ENCODE data around the gene TYMP. TPM values are rescaled to one million over a fixed set of nuclear protein-coding genes. Genes with fewer than 3 reads are reported as not detected.
A peak's percentile ranks its signal among the peaks of the same experiment; 100 is the strongest.

Gene TYMP
- total RNA-seq, 1 donor from 2014 or later, result 56.6 TPM

DNA sequence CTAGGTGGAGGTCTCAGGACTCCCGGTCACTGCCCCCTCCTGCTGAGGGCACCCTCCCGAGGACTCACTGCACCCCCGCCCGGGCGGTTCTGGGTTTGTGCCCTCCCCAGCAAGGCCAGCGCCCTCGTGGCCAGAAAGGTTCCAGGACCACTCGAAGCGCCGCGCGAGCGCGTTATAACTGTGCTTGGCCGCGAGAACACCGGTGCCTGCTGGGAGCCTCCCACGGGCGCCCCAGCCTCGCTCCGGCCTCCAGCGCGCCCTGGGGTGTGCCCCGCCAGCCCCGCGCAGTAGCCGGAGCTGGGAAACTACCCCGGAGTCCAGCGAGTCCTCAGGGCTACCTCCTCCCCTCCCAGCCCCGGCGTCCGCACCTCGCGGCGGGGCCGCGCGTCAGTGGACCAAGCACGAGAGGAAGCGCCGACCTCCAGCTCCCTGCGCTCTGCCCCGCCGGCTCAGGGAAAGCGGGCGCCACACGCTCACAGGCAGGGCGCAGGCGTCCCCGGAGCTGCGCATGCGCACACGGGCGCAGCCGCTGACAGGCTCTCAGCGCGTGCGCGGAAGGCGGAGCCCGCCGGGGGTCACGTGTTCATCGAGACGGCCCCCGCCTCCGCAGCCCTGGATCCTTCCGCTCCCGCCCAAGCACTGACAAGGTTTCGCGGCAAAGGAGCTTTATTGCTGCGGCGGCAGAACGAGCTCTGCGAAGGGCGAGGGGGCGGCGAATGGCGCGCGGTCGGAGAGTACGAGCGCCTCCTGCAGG is 4.5 kb downstream of the TYMP start, which contains the start of gene SCO2:
SCO2 (minus strand) TSS at position 495 of the 754 bp plus-strand sequence. CDS start 1,187 bp downstream, outside the sequence.
- TF ChIP-seq, protein P1, sequence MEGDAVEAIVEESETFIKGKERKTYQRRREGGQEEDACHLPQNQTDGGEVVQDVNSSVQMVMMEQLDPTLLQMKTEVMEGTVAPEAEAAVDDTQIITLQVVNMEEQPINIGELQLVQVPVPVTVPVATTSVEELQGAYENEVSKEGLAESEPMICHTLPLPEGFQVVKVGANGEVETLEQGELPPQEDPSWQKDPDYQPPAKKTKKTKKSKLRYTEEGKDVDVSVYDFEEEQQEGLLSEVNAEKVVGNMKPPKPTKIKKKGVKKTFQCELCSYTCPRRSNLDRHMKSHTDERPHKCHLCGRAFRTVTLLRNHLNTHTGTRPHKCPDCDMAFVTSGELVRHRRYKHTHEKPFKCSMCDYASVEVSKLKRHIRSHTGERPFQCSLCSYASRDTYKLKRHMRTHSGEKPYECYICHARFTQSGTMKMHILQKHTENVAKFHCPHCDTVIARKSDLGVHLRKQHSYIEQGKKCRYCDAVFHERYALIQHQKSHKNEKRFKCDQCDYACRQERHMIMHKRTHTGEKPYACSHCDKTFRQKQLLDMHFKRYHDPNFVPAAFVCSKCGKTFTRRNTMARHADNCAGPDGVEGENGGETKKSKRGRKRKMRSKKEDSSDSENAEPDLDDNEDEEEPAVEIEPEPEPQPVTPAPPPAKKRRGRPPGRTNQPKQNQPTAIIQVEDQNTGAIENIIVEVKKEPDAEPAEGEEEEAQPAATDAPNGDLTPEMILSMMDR (IDR thresholded peaks at IDR 0.05; ENCODE audit: insufficient read depth, low read length, severe bottlenecking), result peak; percentile 65
- Histone ChIP-seq H3K4me3 (ENCODE audit: low read depth, low read length) (peak within 1 kb of the TSS; percentile 79), H3K36me3 (ENCODE audit: control insufficient read depth, insufficient read depth, low read length) (peaks cover 18% of the 10 kb centered on the region), H3K27me3 (ENCODE audit: control insufficient read depth, insufficient read depth, low read length) (no peaks in the 10 kb centered on the region)
- FAIRE-seq (no peak), DNase-seq (ENCODE audit: low read depth) (peak; percentile 87)

DNA sequence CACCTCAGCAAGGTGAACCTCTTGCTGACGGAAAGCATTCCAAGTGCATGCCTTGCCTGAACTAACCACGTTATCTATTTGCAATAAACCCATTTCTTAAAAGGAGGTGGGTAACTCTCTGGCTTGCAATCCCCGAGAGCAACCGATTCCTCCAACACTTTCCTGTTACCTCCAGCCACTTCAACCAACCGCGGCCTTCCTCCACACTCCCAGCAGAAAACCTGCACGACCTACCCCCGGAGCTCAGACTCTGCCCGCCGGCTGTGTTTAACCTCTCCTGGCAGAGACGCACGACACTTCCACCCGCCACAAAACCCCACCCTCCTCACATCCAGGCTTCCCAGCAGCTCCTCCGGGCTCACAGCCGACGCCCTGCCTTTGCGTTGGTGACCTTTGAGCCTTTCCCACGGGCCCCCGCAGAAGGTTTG is 5.1 kb downstream of the TYMP start:
- TF ChIP-seq, protein P1 (IDR thresholded peaks at IDR 0.05; ENCODE audit: insufficient read depth, low read length, severe bottlenecking), result no peak
- H3K4me3 ChIP-seq (ENCODE audit: low read depth, low read length), result peak overlapping the region; percentile 79
- no peak for DNase-seq (ENCODE audit: low read depth)
- H3K36me3 ChIP-seq (ENCODE audit: control insufficient read depth, insufficient read depth, low read length), result peaks cover 18% of the 10 kb centered on the region
- FAIRE-seq, result no peak
- H3K27me3 ChIP-seq (ENCODE audit: control insufficient read depth, insufficient read depth, low read length), result no peaks in the 10 kb centered on the region

DNA sequence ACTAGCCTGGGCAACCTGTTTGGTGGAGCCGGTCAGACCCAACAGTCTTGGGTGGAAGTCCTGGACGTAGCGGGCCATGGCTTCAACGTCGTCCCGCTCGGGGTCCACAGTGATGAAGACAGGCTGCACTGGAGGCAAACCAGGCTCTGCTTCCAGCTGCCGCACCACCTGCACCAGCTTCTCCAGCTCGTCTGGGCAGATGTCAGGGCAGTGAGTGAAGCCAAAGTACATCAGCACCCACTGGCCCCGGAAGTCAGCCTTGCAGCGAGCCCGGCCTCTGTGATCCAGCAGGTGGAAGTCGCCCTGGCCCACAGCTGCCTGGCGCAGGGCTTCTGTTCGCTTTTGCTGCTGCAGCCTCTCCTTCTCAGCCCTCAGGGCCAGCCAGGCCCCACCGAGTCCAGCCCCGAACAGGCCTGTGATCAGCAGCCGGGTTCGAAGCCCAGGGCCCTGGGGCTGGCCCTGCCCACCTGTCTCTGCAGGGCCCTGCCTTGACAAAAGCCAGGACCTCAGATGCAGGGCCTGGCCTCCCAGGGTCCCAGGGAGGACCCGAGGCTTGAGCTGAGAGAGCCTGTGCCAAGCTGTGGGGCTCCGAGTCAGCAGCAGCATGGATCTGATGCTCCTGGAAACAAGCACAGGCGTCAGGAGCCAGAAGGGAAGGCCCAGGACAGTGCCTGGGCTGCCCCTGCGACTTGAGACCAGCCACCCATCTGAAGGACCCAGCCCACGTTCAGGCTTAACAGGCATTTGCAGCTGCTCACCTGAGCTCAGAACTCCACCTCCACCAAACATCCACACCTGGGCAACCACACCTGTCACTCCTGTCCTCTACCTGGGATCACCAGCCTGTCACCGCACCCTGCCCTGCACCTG is 5.8 kb downstream of the TYMP start:
- peak; percentile 58 for FAIRE-seq
- Histone ChIP-seq H3K27me3 (ENCODE audit: control insufficient read depth, insufficient read depth, low read length) (no peaks in the 10 kb centered on the region), H3K36me3 (ENCODE audit: control insufficient read depth, insufficient read depth, low read length) (peaks cover 16% of the 10 kb centered on the region), H3K4me3 (ENCODE audit: low read depth, low read length) (peak overlapping the region; percentile 79)
- TF ChIP-seq, protein P1 (IDR thresholded peaks at IDR 0.05; ENCODE audit: insufficient read depth, low read length, severe bottlenecking), result no peak
- no peak for DNase-seq (ENCODE audit: low read depth)

DNA sequence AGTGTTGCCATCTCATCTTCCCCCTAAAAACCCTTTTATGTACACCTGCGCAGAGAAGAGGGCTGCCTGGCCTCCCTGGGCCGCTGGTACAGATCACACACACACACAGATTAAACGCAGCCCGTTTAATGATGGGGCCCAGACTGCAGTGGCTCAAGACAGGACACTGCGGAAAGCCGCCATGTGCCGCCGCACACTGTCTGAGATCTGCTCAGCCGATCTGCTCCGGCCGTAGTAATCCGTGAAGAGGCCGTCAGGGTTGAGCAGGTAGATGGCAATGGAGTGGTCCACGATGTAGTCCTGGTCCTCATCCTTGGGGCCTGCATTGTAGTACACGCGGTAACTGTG is 6.4 kb downstream of the TYMP start:
- Histone ChIP-seq H3K4me3 (ENCODE audit: low read depth, low read length) (no peak overlapping the region), H3K36me3 (ENCODE audit: control insufficient read depth, insufficient read depth, low read length) (peaks cover 13% of the 10 kb centered on the region), H3K27me3 (ENCODE audit: control insufficient read depth, insufficient read depth, low read length) (no peaks in the 10 kb centered on the region)
- FAIRE-seq (no peak), DNase-seq (ENCODE audit: low read depth) (no peak)
- TF ChIP-seq, protein P1 (IDR thresholded peaks at IDR 0.05; ENCODE audit: insufficient read depth, low read length, severe bottlenecking), result no peak

DNA sequence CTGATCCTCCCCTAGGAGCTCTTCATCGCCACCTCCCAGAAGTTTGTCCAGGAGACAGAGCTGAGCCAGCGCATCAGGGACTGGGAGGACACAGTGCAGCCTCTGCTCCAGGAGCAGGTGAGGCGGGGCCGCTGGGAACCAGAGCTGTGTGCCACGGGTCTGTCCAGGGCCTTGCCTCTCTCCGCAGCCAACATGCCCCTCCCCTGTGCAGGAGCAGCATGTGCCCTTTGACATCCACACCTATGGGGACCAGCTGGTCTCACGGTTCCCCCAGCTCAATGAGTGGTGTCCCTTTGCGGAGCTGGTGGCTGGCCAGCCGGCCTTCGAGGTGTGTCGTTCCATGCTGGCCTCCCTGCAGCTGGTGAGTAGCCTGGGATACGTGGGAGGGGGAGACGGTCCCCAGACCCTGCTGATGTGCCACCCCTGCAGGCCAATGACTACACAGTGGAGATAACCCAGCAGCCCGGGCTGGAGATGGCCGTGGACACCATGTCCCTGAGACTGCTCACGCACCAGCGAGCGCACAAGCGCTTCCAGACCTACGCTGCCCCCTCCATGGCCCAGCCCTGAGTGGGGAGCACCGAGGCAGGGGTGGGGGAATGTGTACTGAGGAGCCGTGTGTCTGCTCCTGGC is 6.9 kb downstream of the TYMP start:
- DNase-seq (ENCODE audit: low read depth) (no peak), FAIRE-seq (no peak)
- Histone ChIP-seq H3K36me3 (ENCODE audit: control insufficient read depth, insufficient read depth, low read length) (peaks cover 14% of the 10 kb centered on the region), H3K4me3 (ENCODE audit: low read depth, low read length) (no peak overlapping the region), H3K27me3 (ENCODE audit: control insufficient read depth, insufficient read depth, low read length) (no peaks in the 10 kb centered on the region)
- TF ChIP-seq, protein P1 (IDR thresholded peaks at IDR 0.05; ENCODE audit: insufficient read depth, low read length, severe bottlenecking), result no peak

Data from bronchial epithelial cell (primary cell).